ENCODE results near the gene BLM.

DNA sequence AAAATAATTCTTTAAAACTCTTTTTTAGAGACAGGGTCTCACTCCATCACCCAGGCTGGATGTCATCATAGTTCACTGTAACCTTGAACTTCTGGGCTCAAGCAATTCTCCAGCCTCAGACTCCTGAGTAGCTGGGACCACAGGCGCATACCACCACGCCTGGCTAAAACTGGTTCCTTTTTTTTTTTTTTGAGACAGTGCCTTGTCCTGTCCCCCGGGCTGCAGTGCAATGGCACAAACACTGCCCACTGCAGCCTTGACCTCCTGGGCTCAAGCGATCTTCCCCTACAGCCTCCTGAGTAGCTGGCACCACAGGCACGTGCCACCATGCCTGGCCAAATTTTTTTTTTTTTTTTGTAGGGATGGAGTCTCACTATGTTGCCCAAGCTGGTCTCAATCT lies 127.5 kb downstream of the BLM start:
- no peak for TF ChIP-seq POLR2A (IDR thresholded peaks at IDR 0.05)
- TF ChIP-seq EP300 (IDR thresholded peaks at IDR 0.05), result no peak
- no peak for TF ChIP-seq CTCF (IDR thresholded peaks at IDR 0.05)
